SK-MEL-5 (cell line): ENCODE data around the gene IRF8. TPM values are rescaled to one million over a fixed set of nuclear protein-coding genes. Genes with fewer than 3 reads are reported as not detected.

Experiments
- DNase-seq: peaks from one replicate; pipeline ENCODE4 v3.0.0-alpha.2; 2016; ENCODE audit warnings: low read depth, low spot score
- in situ Hi-C: cut with HindIII; loops from 2 replicates; pipeline ENCODE4 v1.10.0; 2016; ENCODE audit warnings: low sequenced_read_pairs, high pct_unique_total_duplicates, low pct_unique_long_range_greater_than_20kb
- total RNA-seq: library from RNA; depleted of rRNA; stranded (reverse); fragments of >200 nt; shearing (Covaris generic); gene quantifications from 2 replicates; pipeline ENCODE4 v1.2.3, GENCODE V29; 2014

IRF8 gene
- total RNA-seq, 1 experiment from 2014 or later: 0.21 TPM

- in situ Hi-C loops: no loop called here
These were observed 16.7 kb upstream of the IRF8 start for GRCh38 chr16:85882181-85882810.

GRCh38 chr16:85883813-85884212 lies 15.1 kb upstream of the IRF8 start:
- DNase-seq: no peak
- in situ Hi-C loops: no loop called here

More at GRCh38 chr16:85882181-85882810, 16.7 kb upstream of the IRF8 start:
- DNase-seq: peak; percentile 14

GRCh38 chr16:85884808-85885463 lies 14.0 kb upstream of the IRF8 start:
- in situ Hi-C loops: no loop called here
- no peak for DNase-seq

GRCh38 chr16:85885537-85885936 lies 13.4 kb upstream of the IRF8 start:
- in situ Hi-C loops: no loop called here

GRCh38 chr16:85888405-85889331 lies 10.3 kb upstream of the IRF8 start:
- in situ Hi-C loops: no loop called here
- DNase-seq: no peak

More at GRCh38 chr16:85885537-85885936, 13.4 kb upstream of the IRF8 start:
- no peak for DNase-seq

GRCh38 chr16:85891033-85891775 lies 7.8 kb upstream of the IRF8 start:
- in situ Hi-C loops: no loop called here
- DNase-seq: no peak

- DNase-seq: no peak
- in situ Hi-C loops: no loop called here
These were observed 7.2 kb upstream of the IRF8 start for GRCh38 chr16:85891776-85892166.

GRCh38 chr16:85892760-85893159 lies 6.2 kb upstream of the IRF8 start:
- DNase-seq: no peak
- in situ Hi-C loops: no loop called here

GRCh38 chr16:85894266-85894665 lies 4.7 kb upstream of the IRF8 start:
- DNase-seq: no peak
- in situ Hi-C loops: no loop called here

- DNase-seq: no peak
- in situ Hi-C loops: no loop called here
These were observed 1.6 kb upstream of the IRF8 start for GRCh38 chr16:85897382-85897781.

GRCh38 chr16:85899444-85899843 lies 482 bp downstream of the IRF8 start:
- no peak for DNase-seq
- in situ Hi-C loops: no loop called here

- in situ Hi-C loops: no loop called here
- no peak for DNase-seq
These were observed 1.2 kb downstream of the IRF8 start for GRCh38 chr16:85900027-85900792.

GRCh38 chr16:85901110-85901509 lies 2.1 kb downstream of the IRF8 start:
- in situ Hi-C loops: no loop called here
- no peak for DNase-seq

GRCh38 chr16:85901773-85902365 lies 2.9 kb downstream of the IRF8 start:
- in situ Hi-C loops: no loop called here
- no peak for DNase-seq

GRCh38 chr16:85902366-85903155 lies 3.6 kb downstream of the IRF8 start:
- in situ Hi-C loops: no loop called here
- DNase-seq: no peak

- in situ Hi-C loops: no loop called here
- no peak for DNase-seq
These were observed 4.6 kb downstream of the IRF8 start for GRCh38 chr16:85903559-85903958.
